Breast epithelium (tissue), 3 donors: ENCODE data around the gene CRYBG3.

Source experiments
- POLR2A ChIP-seq: fragments of 450-650 bp; IDR thresholded peaks from one replicate; pipeline ENCODE4 v1.6.1; 2016; ENCODE audit warnings: antibody characterized with exemption, mild to moderate bottlenecking, moderate library complexity
- POLR2AphosphoS5 ChIP-seq, 3 donors: sonication (generic); formaldehyde crosslinking; IDR thresholded peaks; one replicate each; pipeline ENCODE4 v1.6.1; 2017; ENCODE audit warnings: antibody characterized with exemption in 3 of 3
- TF ChIP-seq, protein P1 (sequence below), 3 donors: fragments of 450-650 bp; IDR thresholded peaks; one replicate each; pipeline ENCODE4 v1.5.1; 2016 to 2017; ENCODE audit warnings: antibody characterized with exemption in 3 of 3, mild to moderate bottlenecking in 3 of 3, moderate library complexity in 3 of 3

DNA sequence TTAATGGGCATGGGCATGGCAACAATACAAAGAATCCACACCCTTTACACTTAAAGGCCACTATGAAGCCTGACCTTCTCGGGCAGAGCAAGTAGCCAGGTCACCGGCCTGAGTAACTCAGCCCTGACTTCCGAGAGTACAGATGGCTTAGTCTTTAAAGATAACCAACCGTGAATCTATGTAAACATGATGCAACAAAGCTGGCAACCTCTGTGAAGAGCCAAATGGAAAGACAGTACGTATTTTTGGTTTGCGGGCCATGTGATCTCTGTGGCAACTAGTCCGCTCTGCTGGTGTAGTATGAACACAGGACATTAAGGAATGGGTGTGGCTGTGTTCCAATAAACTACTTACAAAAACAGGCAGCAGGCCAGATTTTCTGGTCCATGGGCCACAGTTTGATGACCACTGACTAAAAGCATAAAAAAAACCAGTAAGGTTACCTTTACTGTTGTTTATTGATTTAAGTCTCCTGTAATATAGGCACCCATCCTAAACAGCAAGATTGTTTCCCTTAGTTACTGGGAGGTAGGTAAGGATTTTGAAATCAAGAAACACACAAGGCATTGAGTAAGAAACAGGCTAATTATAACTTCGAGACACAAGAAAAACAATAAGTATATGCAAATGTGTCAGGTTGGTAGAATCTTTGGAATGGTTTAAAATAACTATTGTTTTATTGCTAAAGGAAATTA lies 136.0 kb downstream of the CRYBG3 start:
- TF ChIP-seq POLR2AphosphoS5 (IDR thresholded peaks at IDR 0.05) (no peak), POLR2A (no peak)
- TF ChIP-seq, protein P1, sequence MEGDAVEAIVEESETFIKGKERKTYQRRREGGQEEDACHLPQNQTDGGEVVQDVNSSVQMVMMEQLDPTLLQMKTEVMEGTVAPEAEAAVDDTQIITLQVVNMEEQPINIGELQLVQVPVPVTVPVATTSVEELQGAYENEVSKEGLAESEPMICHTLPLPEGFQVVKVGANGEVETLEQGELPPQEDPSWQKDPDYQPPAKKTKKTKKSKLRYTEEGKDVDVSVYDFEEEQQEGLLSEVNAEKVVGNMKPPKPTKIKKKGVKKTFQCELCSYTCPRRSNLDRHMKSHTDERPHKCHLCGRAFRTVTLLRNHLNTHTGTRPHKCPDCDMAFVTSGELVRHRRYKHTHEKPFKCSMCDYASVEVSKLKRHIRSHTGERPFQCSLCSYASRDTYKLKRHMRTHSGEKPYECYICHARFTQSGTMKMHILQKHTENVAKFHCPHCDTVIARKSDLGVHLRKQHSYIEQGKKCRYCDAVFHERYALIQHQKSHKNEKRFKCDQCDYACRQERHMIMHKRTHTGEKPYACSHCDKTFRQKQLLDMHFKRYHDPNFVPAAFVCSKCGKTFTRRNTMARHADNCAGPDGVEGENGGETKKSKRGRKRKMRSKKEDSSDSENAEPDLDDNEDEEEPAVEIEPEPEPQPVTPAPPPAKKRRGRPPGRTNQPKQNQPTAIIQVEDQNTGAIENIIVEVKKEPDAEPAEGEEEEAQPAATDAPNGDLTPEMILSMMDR (IDR thresholded peaks at IDR 0.05), result no peak
